Panc1 (cell line): ENCODE measurements around the gene HNRNPAB. TPM values are rescaled to one million over a fixed set of nuclear protein-coding genes. Genes with fewer than 3 reads are reported as not detected.

Experiments
- ATAC-seq: fragments of 200-7000 bp; cut with Tn5 transposase; 2 replicates; pipeline ENCODE4 v1.9.1; 2020; ENCODE audit warnings: mild to moderate bottlenecking, moderate library complexity
- BruUV-seq: library from RNA; stranded (reverse); fragments of 400-500 nt; replicated peaks from 2 replicates; lab custom pipeline; 2021; lab: Mats Ljungman, UMichigan
- CTCF ChIA-PET: fragments of 300-600 bp; sonication (Branson Sonifier 250); formaldehyde crosslinking; loops from one replicate; lab custom pipeline; 2022; ENCODE audit warnings: antibody characterized with exemption; lab: Charles Lee
- POLR2A ChIA-PET: fragments of 300-600 bp; sonication (Branson Sonifier 250); formaldehyde crosslinking; loops from one replicate; lab custom pipeline; 2022; ENCODE audit warnings: antibody characterized with exemption; lab: Charles Lee
- DNase-seq: peaks from one replicate; pipeline ENCODE4 v3.0.0-alpha.2; 2010; ENCODE audit warnings: low read depth, low spot score
- H3K27ac ChIP-seq: 2 replicates; pipeline ENCODE4 v1.5.1; 2011; ENCODE audit warnings: mild to moderate bottlenecking, low read length, inconsistent platforms
- H3K27me3 ChIP-seq: fragments of 200-500 bp; sonication (Bioruptor generic); 2 replicates; pipeline ENCODE4 v1.6.0; 2014; ENCODE audit warnings: low read length, inconsistent platforms; ENCODE audit not compliant: control insufficient read depth, insufficient read depth
- H3K36me3 ChIP-seq: fragments of 200-500 bp; sonication (Bioruptor generic); 2 replicates; pipeline ENCODE4 v1.5.1; 2014; ENCODE audit warnings: inconsistent platforms, mild to moderate bottlenecking, low read length, moderate library complexity; ENCODE audit not compliant: control insufficient read depth, insufficient read depth
- H3K4me1 ChIP-seq: 2 replicates; pipeline ENCODE4 v1.5.1; 2011; ENCODE audit warnings: inconsistent platforms, mild to moderate bottlenecking, low read length, moderate library complexity; ENCODE audit not compliant: control insufficient read depth, insufficient read depth
- H3K4me3 ChIP-seq, 2 experiments: 2 replicates each; pipeline ENCODE4 v1.5.1; 2011 to 2012; ENCODE audit warnings: low read depth in 2 of 2, low read length in 2 of 2, mild to moderate bottlenecking in 2 of 2, inconsistent platforms in 1 of 2, moderate library complexity in 1 of 2
- H3K9me3 ChIP-seq: fragments of 200-500 bp; sonication (Bioruptor generic); 2 replicates; pipeline ENCODE4 v1.5.1; 2014; ENCODE audit warnings: low read depth, mild to moderate bottlenecking, inconsistent platforms, low read length, moderate library complexity; ENCODE audit not compliant: control insufficient read depth, insufficient read depth
- POLR2AphosphoS5 ChIP-seq: IDR thresholded peaks from 2 replicates; pipeline ENCODE4 v1.6.1; 2012; ENCODE audit warnings: mild to moderate bottlenecking, low read depth, low read length, moderate library complexity
- SIN3A ChIP-seq: IDR thresholded peaks from 2 replicates; pipeline ENCODE4 v1.6.1; 2012; ENCODE audit warnings: low read depth, mild to moderate bottlenecking, low read length, moderate library complexity, borderline replicate concordance; ENCODE audit not compliant: insufficient read depth
- TCF7L2 ChIP-seq: IDR thresholded peaks from 2 replicates; pipeline ENCODE4 v1.6.1; 2011; ENCODE audit warnings: mild to moderate bottlenecking, low read depth, low read length, inconsistent platforms
- in situ Hi-C: cut with HindIII; loops from 2 replicates; pipeline ENCODE4 v1.10.0; 2016; ENCODE audit warnings: low sequenced_read_pairs, low pct_unique_long_range_greater_than_20kb
- intact Hi-C: fragments of 100-400 bp; cut with micrococcal nuclease; formaldehyde crosslinking; loops from one replicate; pipeline ENCODE4 v1.10.0; 2022; ENCODE audit not compliant: unreplicated experiment
- total RNA-seq: library from RNA; stranded (reverse); gene quantifications from one replicate; pipeline ENCODE4 v1.2.1, GENCODE V29; 2021; ENCODE audit not compliant: unreplicated experiment
- TF ChIP-seq, protein P1 (sequence below), 2 experiments: IDR thresholded peaks; 2 replicates each; pipeline ENCODE4 v1.6.1; 2011 to 2012; ENCODE audit warnings: low read depth in 2 of 2, control low read depth in 1 of 2, low read length in 1 of 2, mild to moderate bottlenecking in 1 of 2, moderate library complexity in 1 of 2; ENCODE audit not compliant: insufficient read depth in 1 of 2
- TF ChIP-seq, protein P2 (sequence below): fragments of 450-650 bp; IDR thresholded peaks from 2 replicates; pipeline ENCODE4 v1.5.1; 2017; ENCODE audit warnings: mild to moderate bottlenecking

HNRNPAB gene
- total RNA-seq, 1 experiment from 2014 or later: 273 TPM

DNA sequence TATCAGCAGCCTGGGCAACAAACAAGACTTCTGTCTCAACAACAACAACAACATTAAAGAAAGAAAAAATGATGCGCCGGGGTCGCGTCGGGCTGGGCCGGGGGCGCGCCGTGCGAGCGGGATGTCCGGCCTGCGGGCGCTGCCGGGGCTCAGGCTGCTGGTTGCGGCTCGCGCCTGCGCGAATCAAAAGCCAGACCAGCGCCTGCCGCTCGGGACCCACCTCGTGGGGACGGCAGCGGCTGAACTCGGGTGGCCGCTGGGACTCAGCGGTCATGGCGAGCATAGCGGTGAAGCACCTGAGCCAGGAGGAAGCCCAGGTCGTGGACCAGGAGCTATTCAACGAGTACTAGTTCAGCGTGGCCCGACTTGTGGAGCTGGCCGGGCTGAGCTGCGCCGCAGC, 38.8 kb upstream of the HNRNPAB start:
- no TSS peak for BruUV-seq
- DNase-seq: no peak
- no peak overlapping the region for H3K4me3 ChIP-seq
- TF ChIP-seq, protein P1, sequence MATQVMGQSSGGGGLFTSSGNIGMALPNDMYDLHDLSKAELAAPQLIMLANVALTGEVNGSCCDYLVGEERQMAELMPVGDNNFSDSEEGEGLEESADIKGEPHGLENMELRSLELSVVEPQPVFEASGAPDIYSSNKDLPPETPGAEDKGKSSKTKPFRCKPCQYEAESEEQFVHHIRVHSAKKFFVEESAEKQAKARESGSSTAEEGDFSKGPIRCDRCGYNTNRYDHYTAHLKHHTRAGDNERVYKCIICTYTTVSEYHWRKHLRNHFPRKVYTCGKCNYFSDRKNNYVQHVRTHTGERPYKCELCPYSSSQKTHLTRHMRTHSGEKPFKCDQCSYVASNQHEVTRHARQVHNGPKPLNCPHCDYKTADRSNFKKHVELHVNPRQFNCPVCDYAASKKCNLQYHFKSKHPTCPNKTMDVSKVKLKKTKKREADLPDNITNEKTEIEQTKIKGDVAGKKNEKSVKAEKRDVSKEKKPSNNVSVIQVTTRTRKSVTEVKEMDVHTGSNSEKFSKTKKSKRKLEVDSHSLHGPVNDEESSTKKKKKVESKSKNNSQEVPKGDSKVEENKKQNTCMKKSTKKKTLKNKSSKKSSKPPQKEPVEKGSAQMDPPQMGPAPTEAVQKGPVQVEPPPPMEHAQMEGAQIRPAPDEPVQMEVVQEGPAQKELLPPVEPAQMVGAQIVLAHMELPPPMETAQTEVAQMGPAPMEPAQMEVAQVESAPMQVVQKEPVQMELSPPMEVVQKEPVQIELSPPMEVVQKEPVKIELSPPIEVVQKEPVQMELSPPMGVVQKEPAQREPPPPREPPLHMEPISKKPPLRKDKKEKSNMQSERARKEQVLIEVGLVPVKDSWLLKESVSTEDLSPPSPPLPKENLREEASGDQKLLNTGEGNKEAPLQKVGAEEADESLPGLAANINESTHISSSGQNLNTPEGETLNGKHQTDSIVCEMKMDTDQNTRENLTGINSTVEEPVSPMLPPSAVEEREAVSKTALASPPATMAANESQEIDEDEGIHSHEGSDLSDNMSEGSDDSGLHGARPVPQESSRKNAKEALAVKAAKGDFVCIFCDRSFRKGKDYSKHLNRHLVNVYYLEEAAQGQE (IDR thresholded peaks at IDR 0.05; ENCODE audit: insufficient read depth in 1 of 2, low read depth in 2 of 2, low read length in 1 of 2): no peak
- no peak for TF ChIP-seq SIN3A
- TF ChIP-seq, protein P2, sequence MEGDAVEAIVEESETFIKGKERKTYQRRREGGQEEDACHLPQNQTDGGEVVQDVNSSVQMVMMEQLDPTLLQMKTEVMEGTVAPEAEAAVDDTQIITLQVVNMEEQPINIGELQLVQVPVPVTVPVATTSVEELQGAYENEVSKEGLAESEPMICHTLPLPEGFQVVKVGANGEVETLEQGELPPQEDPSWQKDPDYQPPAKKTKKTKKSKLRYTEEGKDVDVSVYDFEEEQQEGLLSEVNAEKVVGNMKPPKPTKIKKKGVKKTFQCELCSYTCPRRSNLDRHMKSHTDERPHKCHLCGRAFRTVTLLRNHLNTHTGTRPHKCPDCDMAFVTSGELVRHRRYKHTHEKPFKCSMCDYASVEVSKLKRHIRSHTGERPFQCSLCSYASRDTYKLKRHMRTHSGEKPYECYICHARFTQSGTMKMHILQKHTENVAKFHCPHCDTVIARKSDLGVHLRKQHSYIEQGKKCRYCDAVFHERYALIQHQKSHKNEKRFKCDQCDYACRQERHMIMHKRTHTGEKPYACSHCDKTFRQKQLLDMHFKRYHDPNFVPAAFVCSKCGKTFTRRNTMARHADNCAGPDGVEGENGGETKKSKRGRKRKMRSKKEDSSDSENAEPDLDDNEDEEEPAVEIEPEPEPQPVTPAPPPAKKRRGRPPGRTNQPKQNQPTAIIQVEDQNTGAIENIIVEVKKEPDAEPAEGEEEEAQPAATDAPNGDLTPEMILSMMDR: no peak
- TF ChIP-seq TCF7L2: no peak
- no peak for TF ChIP-seq POLR2AphosphoS5
- H3K9me3 ChIP-seq: no peaks in the 10 kb centered on the region
- H3K36me3 ChIP-seq: no peaks in the 10 kb centered on the region
- no peak overlapping the region for H3K27ac ChIP-seq
- no peaks in the 10 kb centered on the region for H3K27me3 ChIP-seq
- intact Hi-C loops (no loop called here), in situ Hi-C loops (no loop called here)
- CTCF ChIA-PET: no interaction called here
- no peaks in the 10 kb centered on the region for H3K4me1 ChIP-seq
- POLR2A ChIA-PET: no interaction called here
- ATAC-seq: no peak

GRCh38 chr5:178170455-178170854, 33.9 kb upstream of the HNRNPAB start:
- ATAC-seq: no peak

More at GRCh38 chr5:178170455-178170854, 33.9 kb upstream of the HNRNPAB start:
- intact Hi-C loops: no loop called here
- H3K27ac ChIP-seq: no peak overlapping the region
- no TSS peak for BruUV-seq
- no peaks in the 10 kb centered on the region for H3K27me3 ChIP-seq
- H3K9me3 ChIP-seq: no peaks in the 10 kb centered on the region
- no peaks in the 10 kb centered on the region for H3K4me1 ChIP-seq
- ChIA-PET POLR2A (no interaction called here), CTCF (no interaction called here)
- H3K4me3 ChIP-seq: no peak overlapping the region
- in situ Hi-C loops: no loop called here
- H3K36me3 ChIP-seq: no peaks in the 10 kb centered on the region
- DNase-seq: no peak
- TF ChIP-seq, protein P1 (IDR thresholded peaks at IDR 0.05; ENCODE audit: insufficient read depth in 1 of 2, low read depth in 2 of 2, low read length in 1 of 2): no peak
- TF ChIP-seq TCF7L2 (no peak), SIN3A (no peak), POLR2AphosphoS5 (no peak)
- TF ChIP-seq, protein P2: no peak
